Kidney epithelial cell (primary cell): ENCODE data around the gene RNU6-8. TPM values are rescaled to one million over a fixed set of nuclear protein-coding genes. Genes with fewer than 3 reads are reported as not detected.

Experiments used
- DNase-seq: peaks from one replicate; pipeline ENCODE4 v3.0.0-alpha.2; 2010; ENCODE audit warnings: low read depth
- H3K27me3 ChIP-seq: 2 replicates; pipeline ENCODE4 v1.6.0; 2011; ENCODE audit warnings: low read length; ENCODE audit not compliant: control insufficient read depth, insufficient read depth
- H3K36me3 ChIP-seq: 2 replicates; pipeline ENCODE4 v1.5.1; 2011; ENCODE audit warnings: low read length; ENCODE audit not compliant: control insufficient read depth, insufficient read depth
- H3K4me3 ChIP-seq: 2 replicates; pipeline ENCODE4 v1.5.1; 2011; ENCODE audit warnings: low read depth, mild to moderate bottlenecking, control low read depth, low read length
- total RNA-seq: library from RNA; depleted of rRNA; stranded (reverse); fragments of >200 nt; gene quantifications from 2 replicates; pipeline ENCODE4 v1.2.3, GENCODE V29; 2015
- TF ChIP-seq, protein P1 (sequence below): IDR thresholded peaks from 2 replicates; pipeline ENCODE4 v1.5.1; 2011; ENCODE audit warnings: mild to moderate bottlenecking, moderate library complexity, low read length, control low read depth, inconsistent platforms; ENCODE audit not compliant: insufficient read depth, poor library complexity, severe bottlenecking

RNU6-8 gene
- total RNA-seq, 1 donor from 2014 or later: not detected

DNA sequence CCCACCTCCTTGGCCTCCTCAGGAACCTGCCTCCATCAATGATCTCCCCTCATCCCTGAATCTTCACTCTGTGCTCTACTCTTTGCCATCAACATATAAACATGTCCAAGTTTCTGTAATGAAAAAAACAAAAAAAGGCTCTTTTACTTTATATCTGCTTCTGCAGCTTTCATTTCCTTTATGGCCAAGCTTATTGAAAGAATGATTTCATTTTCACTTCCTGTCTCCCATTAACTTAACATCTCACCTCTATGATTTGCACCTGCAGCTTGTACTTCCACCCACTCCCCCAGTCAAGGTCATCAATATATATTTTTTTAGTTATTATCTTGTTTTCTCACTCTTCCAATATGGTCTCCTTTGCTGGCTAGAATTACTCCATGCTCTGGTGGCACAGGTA, 16.8 kb downstream of the RNU6-8 start:
- Histone ChIP-seq H3K36me3 (no peaks in the 10 kb centered on the region), H3K4me3 (no peak overlapping the region), H3K27me3 (no peaks in the 10 kb centered on the region)
- TF ChIP-seq, protein P1, sequence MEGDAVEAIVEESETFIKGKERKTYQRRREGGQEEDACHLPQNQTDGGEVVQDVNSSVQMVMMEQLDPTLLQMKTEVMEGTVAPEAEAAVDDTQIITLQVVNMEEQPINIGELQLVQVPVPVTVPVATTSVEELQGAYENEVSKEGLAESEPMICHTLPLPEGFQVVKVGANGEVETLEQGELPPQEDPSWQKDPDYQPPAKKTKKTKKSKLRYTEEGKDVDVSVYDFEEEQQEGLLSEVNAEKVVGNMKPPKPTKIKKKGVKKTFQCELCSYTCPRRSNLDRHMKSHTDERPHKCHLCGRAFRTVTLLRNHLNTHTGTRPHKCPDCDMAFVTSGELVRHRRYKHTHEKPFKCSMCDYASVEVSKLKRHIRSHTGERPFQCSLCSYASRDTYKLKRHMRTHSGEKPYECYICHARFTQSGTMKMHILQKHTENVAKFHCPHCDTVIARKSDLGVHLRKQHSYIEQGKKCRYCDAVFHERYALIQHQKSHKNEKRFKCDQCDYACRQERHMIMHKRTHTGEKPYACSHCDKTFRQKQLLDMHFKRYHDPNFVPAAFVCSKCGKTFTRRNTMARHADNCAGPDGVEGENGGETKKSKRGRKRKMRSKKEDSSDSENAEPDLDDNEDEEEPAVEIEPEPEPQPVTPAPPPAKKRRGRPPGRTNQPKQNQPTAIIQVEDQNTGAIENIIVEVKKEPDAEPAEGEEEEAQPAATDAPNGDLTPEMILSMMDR: no peak
- no peak for DNase-seq

DNA sequence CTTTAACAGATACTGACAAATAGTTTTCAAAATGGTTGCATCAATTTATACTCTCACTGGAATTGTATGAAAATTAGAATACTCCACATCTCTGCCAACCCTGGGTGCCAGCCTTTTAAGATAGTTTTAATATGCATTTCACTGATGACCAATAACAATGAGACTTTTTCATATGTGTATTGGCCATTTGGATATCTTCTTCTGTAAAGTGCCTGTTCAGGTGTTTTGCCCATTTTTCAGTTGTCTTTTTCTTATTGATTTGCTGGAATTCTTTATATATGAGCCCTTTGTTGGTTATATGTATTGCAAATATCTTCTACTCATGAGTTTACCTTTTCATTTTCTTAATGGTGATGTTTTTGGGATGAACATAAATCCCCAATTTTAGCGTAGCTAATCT, 18.0 kb downstream of the RNU6-8 start:
- no peaks in the 10 kb centered on the region for H3K36me3 ChIP-seq
- TF ChIP-seq, protein P1: no peak
- DNase-seq: no peak
- H3K27me3 ChIP-seq: no peaks in the 10 kb centered on the region
- no peak overlapping the region for H3K4me3 ChIP-seq

DNA sequence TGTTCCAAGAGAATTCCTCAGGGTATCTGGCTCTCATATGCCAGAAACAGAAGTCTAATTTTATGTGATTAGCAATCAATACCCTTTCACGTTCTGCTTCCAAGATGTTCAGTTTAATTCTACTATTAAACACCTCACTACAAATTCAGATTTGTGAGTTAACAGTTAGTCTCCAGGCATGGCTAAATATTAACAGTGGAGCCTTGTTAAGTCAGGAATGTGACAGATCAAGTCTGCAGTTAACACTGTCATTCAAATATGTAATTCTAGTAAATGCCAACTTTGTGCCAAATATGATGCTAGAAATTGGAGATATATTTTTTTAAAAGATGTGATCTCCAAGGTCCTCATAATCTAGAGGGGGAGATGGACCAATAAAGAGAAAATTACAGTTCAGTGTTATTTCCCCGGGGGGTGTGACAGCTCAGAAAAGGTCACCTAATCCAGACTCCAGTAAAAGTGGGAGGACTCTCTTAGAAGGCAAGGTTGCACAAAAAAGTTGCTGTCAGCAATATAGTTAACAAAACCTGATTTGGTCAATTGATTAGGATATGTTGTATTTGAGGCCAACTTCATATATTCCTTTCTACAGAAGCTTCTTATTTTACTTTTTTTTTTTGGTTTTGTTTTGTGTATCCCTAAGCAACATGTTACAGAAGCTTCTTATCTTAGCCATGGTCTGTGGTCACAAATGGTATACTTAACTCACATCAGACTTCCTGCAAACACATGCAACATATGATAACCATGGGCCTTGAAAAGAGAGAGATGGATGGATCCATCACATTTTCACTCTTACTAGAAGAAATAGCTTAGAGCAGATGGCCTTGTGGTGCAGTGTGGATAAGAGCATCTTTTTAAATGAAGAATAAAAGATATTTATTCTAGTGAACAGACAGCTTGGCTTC, 19.7 kb downstream of the RNU6-8 start:
- no peak for DNase-seq
- Histone ChIP-seq H3K4me3 (no peak overlapping the region), H3K27me3 (no peaks in the 10 kb centered on the region), H3K36me3 (no peaks in the 10 kb centered on the region)
- TF ChIP-seq, protein P1: no peak

DNA sequence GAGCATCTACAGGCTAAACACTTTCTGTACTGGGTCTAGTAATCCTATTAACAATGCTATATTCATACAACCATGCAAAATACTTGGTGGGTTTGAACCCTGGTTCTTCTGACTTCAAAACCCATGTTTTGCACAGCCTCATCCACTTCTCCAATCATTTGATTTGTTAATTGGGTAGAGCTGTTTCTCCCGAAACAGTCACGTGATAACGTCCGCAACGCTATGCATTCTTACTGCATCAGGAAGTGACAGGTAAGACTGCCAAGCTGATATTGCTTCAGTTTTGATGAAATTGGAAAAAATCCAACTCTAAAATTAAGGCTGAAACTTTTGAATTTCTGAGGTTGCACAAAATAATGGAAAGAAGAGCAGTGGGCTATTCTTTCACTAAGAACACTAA, 31.6 kb downstream of the RNU6-8 start:
- DNase-seq: no peak
- TF ChIP-seq, protein P1: no peak
- no peaks in the 10 kb centered on the region for H3K27me3 ChIP-seq
- H3K4me3 ChIP-seq: no peak overlapping the region
- no peaks in the 10 kb centered on the region for H3K36me3 ChIP-seq

DNA sequence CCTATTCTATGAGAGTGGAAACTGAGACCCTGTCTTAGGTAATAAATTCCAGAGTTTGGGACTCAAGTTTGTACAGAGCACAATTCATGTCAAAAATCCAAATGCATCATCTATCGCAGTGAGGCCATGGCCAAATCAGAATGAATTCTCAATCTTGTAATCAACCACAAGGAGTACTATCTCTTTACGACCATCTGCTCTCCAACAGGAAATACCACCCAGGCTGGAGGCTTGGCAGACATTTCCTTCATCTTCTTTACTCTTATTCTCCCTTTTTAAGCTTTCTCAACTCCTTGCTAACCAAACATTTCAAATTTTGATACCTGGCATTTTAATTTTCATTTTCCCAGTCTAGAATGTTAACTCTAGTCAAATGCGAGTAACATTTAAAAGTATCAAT, 33.9 kb downstream of the RNU6-8 start:
- no peak for DNase-seq
- H3K4me3 ChIP-seq: no peak overlapping the region
- no peaks in the 10 kb centered on the region for H3K36me3 ChIP-seq
- H3K27me3 ChIP-seq: no peaks in the 10 kb centered on the region
- TF ChIP-seq, protein P1: no peak
